CD4-positive, alpha-beta T cell treated with Interleukin-17A for 4 hours (primary cell): ENCODE measurements around the gene TM4SF20.
A peak's percentile ranks its signal among the peaks of the same experiment; 100 is the strongest.

Experiments used
- DNase-seq: peaks from one replicate; pipeline ENCODE4 v3.0.0-alpha.2; 2020; ENCODE audit warnings: mixed read lengths

The TM4SF20 gene, protein sequence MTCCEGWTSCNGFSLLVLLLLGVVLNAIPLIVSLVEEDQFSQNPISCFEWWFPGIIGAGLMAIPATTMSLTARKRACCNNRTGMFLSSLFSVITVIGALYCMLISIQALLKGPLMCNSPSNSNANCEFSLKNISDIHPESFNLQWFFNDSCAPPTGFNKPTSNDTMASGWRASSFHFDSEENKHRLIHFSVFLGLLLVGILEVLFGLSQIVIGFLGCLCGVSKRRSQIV

GRCh38 chr2:227379095-227379494 is at the start of gene TM4SF20:
TM4SF20 (minus strand) TSS chr2:227379306; CDS start chr2:227379268, 38 bp downstream.
- DNase-seq: no peak

DNA sequence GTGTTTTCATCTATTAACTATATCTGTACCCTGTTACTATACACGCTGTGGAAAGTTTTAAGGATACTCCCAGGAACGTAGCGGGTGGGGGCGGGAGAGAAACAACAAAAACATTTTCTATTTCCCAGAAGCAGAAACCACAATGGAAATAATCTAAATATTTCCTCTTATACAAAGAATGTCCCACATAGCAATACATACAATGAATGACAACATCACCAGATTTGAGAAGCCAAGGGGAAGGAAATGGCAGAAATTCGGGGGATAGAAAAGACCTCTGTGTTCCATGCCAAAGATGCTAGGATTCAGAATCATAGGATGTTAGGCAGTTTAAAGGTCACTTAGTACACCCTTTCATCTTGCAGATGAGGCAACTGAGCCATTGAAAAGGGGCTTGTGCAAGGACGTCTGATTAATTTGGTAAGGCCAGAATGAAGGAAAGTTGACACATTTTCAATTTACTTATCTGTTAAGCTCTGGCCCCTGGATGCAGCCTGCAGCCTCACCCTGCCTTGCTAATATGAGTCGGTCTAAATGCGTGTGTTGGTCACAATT is 49.7 kb upstream of the TM4SF20 start:
- DNase-seq: no peak

DNA sequence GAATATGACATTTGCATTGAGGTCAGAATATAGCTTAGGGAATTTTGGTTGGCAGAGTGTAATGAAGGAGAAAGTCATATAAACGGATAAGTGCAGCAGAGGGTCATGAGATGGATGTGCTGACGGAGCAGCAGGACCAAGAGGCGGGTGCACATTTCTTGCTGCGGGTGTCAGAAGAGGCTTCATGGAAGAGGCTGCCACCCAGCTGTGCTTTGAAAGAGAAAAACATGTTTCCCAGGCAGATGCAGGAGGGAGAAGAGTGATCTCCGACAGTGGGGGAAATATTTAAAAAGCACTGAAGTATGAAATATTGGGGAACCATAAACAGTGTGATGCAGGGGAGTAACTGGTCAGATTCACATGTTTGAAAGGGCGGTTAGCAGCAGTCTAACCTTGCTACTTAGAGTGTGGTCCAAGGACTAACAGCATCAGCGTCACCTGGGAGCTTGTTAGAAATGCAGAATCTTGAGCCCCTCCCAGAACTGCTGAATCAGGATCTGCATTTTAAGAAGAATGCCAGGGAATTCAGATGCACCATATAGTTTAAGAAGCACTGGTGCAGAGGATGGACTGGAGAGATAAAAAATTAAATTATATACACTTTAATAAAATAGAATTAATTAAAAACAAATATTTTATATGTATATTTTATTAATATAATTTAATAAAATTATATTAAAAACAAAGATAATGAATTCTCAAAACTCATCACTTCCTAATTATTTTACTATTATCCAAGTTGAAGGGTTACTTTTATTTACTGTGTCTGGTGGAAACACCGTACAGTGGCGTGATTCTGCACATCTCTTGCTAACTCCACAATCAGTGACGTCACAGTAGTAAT is 44.8 kb upstream of the TM4SF20 start:
- DNase-seq: no peak

- no peak for DNase-seq
Measured at GRCh38 chr2:227420087-227421052, 41.3 kb upstream of the TM4SF20 start.

GRCh38 chr2:227416701-227417100 is 37.6 kb upstream of the TM4SF20 start:
- DNase-seq: no peak

DNA sequence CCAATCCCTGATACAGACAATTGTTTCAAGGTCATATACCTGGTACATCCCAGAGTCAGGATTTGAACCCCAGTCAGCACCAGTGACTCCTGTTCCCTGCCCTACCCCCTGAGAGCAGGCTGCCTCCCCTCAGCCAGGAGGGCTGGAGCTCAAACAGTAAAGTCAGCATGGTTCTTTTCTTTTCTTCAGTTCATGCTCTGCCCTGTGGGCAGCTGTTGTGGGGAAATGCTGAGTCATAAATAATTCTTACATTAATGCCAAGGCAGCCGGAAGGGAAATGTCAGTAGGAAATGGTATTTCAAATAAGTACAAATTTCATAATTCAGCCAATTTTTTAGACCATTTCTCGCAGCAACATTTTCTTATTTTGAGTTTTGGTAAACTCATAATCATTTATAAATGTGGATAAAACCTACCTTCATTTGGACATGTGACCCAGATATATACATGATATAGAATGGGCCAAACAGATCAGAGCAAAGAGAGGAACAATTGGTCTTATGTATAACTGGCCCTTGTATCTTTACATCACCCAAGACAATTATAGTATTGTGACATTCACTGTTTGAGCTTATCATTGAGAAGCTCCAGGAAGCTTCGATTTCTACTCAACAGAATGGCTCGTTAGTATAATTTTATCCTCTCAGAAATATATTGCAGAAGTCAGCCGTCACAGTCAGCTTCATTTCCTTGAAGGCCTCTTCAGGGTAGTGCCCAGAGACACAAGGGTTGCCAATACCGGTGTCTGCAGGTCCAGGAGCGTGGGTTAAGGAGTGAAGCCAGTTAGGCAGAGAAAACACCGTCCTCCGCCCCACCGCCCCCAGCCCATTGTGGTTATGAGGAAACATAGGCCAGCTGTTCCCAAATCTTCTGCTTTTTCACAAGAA is 36.7 kb upstream of the TM4SF20 start:
- no peak for DNase-seq

DNA sequence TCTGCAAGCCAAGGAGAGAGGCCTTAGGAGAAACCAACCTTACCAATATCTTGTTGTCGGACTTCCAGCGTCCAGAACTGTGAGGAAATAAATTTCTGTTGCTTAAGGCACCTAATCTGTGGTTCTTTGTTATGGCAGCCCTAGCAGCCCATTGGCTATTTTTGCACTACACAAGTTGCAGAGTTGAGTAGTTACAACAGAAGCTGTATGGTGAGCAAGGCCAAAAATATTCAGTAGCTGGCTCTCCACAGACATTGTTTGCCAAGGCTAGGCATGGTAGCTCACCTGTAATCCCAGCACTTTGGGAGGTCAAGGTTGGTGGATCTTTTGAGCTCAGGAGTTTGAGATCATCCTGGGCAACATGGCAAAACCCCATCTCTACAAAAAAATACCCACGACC is 35.7 kb upstream of the TM4SF20 start:
- DNase-seq: no peak

DNA sequence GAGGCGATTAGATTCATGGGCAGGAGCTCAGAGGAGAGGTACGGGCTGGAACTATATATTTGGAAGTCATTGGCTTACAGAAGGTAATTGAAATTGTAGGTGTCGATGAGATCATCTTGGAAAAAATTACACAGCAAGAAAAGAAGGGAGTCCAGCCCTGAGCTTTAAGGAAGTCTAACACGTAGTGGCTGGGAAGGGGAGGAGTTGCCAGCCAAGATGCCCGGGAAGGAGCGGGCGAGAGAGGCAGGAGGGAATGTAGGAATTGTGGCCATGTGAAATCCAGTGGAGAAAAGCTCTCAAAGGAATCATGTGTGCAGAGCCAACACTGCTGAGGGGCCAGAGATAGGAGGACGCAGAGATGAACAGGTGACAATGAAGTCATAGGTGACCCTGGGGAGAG is 34.3 kb upstream of the TM4SF20 start:
- no peak for DNase-seq

GRCh38 chr2:227412877-227413276 is 33.8 kb upstream of the TM4SF20 start:
- no peak for DNase-seq

DNA sequence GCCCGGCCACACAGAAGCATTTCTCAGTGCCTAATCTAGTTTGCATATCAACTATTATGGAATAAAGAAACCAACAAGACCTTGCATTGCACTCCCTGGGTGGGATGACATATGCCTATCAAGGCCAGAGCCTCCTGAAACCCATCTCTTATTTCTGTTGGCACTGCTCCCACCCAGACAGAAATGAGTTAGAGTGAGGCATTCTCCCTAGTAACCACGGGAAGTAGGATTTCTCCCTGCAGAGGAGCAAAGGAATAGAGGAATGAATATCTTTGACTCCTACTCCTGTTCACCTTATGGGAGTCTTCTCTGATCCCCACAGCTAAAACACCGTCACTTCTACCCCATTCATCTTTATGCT is 32.9 kb upstream of the TM4SF20 start:
- DNase-seq: no peak

- peak; percentile 14 for DNase-seq
Measured at GRCh38 chr2:227411320-227411989, 32.3 kb upstream of the TM4SF20 start.

GRCh38 chr2:227410191-227410590 is 31.1 kb upstream of the TM4SF20 start:
- no peak for DNase-seq

DNA sequence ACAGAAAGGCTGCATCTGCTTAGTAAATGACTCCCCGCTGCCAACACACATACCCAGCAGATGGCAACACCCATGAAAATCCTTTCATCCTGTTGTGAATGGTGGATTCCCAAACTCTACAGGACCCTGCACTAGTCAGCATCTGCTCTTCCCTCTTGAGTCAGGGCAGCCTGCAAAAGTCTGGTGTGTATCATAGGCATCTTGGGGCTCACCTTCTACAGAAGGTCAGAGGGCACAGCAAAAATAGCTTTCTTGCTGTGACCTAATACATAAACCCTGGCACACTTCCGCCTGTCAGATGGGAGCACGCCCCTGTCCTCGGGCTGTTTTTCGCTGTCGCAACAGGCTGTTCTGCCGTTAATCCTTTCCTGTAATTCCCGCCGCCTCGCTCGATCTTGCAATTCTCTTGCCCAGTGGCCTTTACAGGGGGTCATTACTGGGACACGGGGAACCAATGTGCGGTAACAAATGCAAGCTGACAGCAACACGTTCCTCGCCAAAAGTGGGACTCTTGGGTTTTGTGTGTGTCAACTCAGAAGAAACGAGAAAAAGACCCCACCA is 28.6 kb upstream of the TM4SF20 start:
- DNase-seq: no peak

- DNase-seq: peak; percentile 8
Measured at GRCh38 chr2:227406177-227407031, 27.3 kb upstream of the TM4SF20 start.

- no peak for DNase-seq
Measured at GRCh38 chr2:227404585-227405271, 25.6 kb upstream of the TM4SF20 start.

DNA sequence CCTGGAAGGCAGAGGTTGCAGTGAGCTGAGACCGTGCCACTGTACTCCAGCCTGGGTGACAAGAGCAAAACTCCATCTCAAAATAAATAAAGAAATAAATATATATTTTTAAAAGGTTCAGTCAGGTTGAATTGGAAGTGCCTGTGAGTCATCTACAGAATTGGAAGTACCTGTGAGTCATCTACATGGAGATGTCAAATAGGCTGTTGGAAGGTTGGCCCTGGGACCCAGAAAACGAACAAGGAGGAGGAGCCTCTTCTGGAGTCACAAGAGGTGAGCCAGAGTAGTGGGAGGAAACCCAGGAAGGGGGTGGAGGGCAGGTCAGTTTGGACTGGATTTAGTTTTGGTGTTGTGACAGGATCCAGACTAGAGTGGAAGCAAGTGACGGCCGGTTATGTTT is 23.9 kb upstream of the TM4SF20 start:
- DNase-seq: no peak

GRCh38 chr2:227402321-227402720 is 23.2 kb upstream of the TM4SF20 start:
- no peak for DNase-seq

DNA sequence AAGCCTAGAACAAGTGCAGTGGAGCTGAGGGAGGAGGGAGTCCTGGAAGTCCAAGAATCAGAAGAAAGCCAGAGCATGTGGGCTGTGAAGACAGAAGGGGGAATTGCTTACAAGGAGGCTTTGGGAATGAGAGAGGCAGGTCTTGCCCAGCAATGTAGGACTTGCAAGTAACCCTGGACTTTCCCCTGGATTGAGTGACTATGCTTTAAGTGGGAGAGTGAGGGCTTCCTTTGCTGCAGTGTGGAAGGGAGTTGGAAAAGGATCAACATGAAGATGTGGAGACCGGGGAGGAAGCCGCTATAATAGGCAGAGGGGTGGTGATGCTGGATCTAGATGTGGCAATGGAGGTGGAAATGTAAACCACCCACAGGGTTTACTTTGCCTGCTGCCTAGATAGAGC is 22.4 kb upstream of the TM4SF20 start:
- DNase-seq: no peak
